ENCODE measurements around the gene ERAS.

GRCh38 chrX:48815266-48815665 is 11.0 kb upstream of the ERAS start:
- no peak for TF ChIP-seq CTCF (IDR thresholded peaks at IDR 0.05 in 2 of 3, conservative IDR thresholded peaks at IDR 0.05 in 1 of 3; ENCODE audit: borderline replicate concordance in 1 of 3, insufficient read depth in 1 of 3, low read depth in 2 of 3, low read length in 2 of 3)
- no peak for TF ChIP-seq EZH2 (IDR thresholded peaks at IDR 0.05)
- no peak for TF ChIP-seq CEBPB (IDR thresholded peaks at IDR 0.05; ENCODE audit: low read depth)
- TF ChIP-seq TCF7L2 (IDR thresholded peaks at IDR 0.05; ENCODE audit: borderline replicate concordance, extremely low read depth, insufficient read depth, insufficient read length), result no peak
- no peak for TF ChIP-seq POLR2A (IDR thresholded peaks at IDR 0.05; ENCODE audit: borderline replicate concordance, extremely low read depth, insufficient read depth, insufficient read length)
- TF ChIP-seq POLR2AphosphoS5 (IDR thresholded peaks at IDR 0.05; ENCODE audit: low read depth, low read length), result no peak
- no peak for TF ChIP-seq ZFX (IDR thresholded peaks at IDR 0.05)
- TF ChIP-seq ZNF274 (IDR thresholded peaks at IDR 0.05; ENCODE audit: low read depth, low read length), result no peak
- TF ChIP-seq EZH2phosphoT487 (IDR thresholded peaks at IDR 0.05; ENCODE audit: borderline replicate concordance), result no peak
- no peak for TF ChIP-seq MAX (IDR thresholded peaks at IDR 0.05)

Data from HCT116 (cell line).